ENCODE measurements around the gene TRIM13. TPM values are rescaled to one million over a fixed set of nuclear protein-coding genes. Genes with fewer than 3 reads are reported as not detected.
"Not testable (repeated sequence)": the region's sequence is repeated elsewhere in the genome, so short reads cannot be mapped to it uniquely, and the experiment has no call there.

Gene TRIM13
- polyA plus RNA-seq (2013, experiment 1 of 2): 30.6 TPM
- polyA plus RNA-seq (2013, experiment 2 of 2): 30.3 TPM

GRCh38 chr13:49996951-49997895, at the start of gene TRIM13:
Gene TRIM13 (plus strand): TSS chr13:49997042. CDS start chr13:50011941, 14,899 bp downstream.
- H4K91ac ChIP-seq (ENCODE audit: low read depth, low read length, poor library complexity): no peak within 1 kb of the TSS
- H3K4me3 ChIP-seq (ENCODE audit: low read length in 2 of 2): peak within 1 kb of the TSS; percentile 85 to 95
- no peaks in the 10 kb centered on the region for H3K9me3 ChIP-seq (replicated peaks in 1 of 2; ENCODE audit: control insufficient read depth in 2 of 2, insufficient read depth in 1 of 2, low read depth in 1 of 2, low read length in 2 of 2)
- H3K27ac ChIP-seq (replicated peaks; ENCODE audit: low read length): peak within 1 kb of the TSS; percentile 99
- peaks cover 9 to 47% of the 10 kb centered on the region in 2 donors for H3K36me3 ChIP-seq (replicated peaks in 1 of 2; ENCODE audit: control insufficient read depth in 2 of 2, insufficient read depth in 2 of 2, low read length in 2 of 2)
- peak within 1 kb of the TSS; percentile 96 for H2AFZ ChIP-seq (ENCODE audit: low read length)
- H3K27me3 ChIP-seq (ENCODE audit: control insufficient read depth in 3 of 3, insufficient read depth in 3 of 3, low read depth in 1 of 3, low read length in 3 of 3): no peaks in the 10 kb centered on the region
- H3K4me1 ChIP-seq (ENCODE audit: control insufficient read depth in 2 of 2, insufficient read depth in 1 of 2, low read depth in 1 of 2, low read length in 2 of 2): peaks cover 0 to 5% of the 10 kb centered on the region in 2 donors
- peak within 1 kb of the TSS; percentile 96 for H3K9ac ChIP-seq (ENCODE audit: low read depth, low read length, poor library complexity)
- H2BK5ac ChIP-seq (ENCODE audit: low read length): peak within 1 kb of the TSS; percentile 99
- H3K18ac ChIP-seq (ENCODE audit: low read length): peak within 1 kb of the TSS; percentile 98
- DNase-seq (ENCODE audit: low spot score): peak; percentile 83
- H4K8ac ChIP-seq (ENCODE audit: low read depth, low read length): peak within 1 kb of the TSS; percentile 99
- peak within 1 kb of the TSS; percentile 83 for H3K4me2 ChIP-seq (ENCODE audit: insufficient read depth, low read length, poor library complexity, severe bottlenecking)
- no peak within 1 kb of the TSS for H2BK12ac ChIP-seq (ENCODE audit: low read length)
- peak within 1 kb of the TSS; percentile 91 for H2BK15ac ChIP-seq (ENCODE audit: low read length)
- H2AK5ac ChIP-seq (ENCODE audit: low read depth, low read length): peak within 1 kb of the TSS; percentile 52
- peak within 1 kb of the TSS; percentile 98 for H3K23ac ChIP-seq (ENCODE audit: low read depth, low read length, poor library complexity)
- peaks cover 2% of the 10 kb centered on the region for H3K79me1 ChIP-seq (ENCODE audit: low read depth, low read length)
- peak within 1 kb of the TSS; percentile 37 for H3K4ac ChIP-seq (ENCODE audit: low read length)
- H2BK120ac ChIP-seq (ENCODE audit: low read depth, low read length): peak within 1 kb of the TSS; percentile 69
- WGBS, 2 donors (ENCODE audit: extremely low coverage in 2 of 2, insufficient read length in 2 of 2, insufficient replicate concordance in 1 of 2): no CpG with 5 or more reads among the region's 56 CpGs
- peak within 1 kb of the TSS; percentile 89 for H3K14ac ChIP-seq (ENCODE audit: low read length)

GRCh38 chr13:49948777-49949270, 48.0 kb upstream of the TRIM13 start:
- not testable (repeated sequence) for H3K4ac ChIP-seq (ENCODE audit: low read length); H3K4me1 ChIP-seq (ENCODE audit: control insufficient read depth in 2 of 2, insufficient read depth in 1 of 2, low read depth in 1 of 2, low read length in 2 of 2); H2BK15ac ChIP-seq (ENCODE audit: low read length); H3K36me3 ChIP-seq (replicated peaks in 1 of 2; ENCODE audit: control insufficient read depth in 2 of 2, insufficient read depth in 2 of 2, low read length in 2 of 2); H3K4me2 ChIP-seq (ENCODE audit: insufficient read depth, low read length, poor library complexity, severe bottlenecking); H4K91ac ChIP-seq (ENCODE audit: low read depth, low read length, poor library complexity); H2AK5ac ChIP-seq (ENCODE audit: low read depth, low read length); H2BK5ac ChIP-seq (ENCODE audit: low read length); H3K23ac ChIP-seq (ENCODE audit: low read depth, low read length, poor library complexity); H3K9me3 ChIP-seq (replicated peaks in 1 of 2; ENCODE audit: control insufficient read depth in 2 of 2, insufficient read depth in 1 of 2, low read depth in 1 of 2, low read length in 2 of 2); H3K27me3 ChIP-seq (ENCODE audit: control insufficient read depth in 3 of 3, insufficient read depth in 3 of 3, low read depth in 1 of 3, low read length in 3 of 3); H4K8ac ChIP-seq (ENCODE audit: low read depth, low read length); H3K4me3 ChIP-seq (ENCODE audit: low read length in 2 of 2); H2BK120ac ChIP-seq (ENCODE audit: low read depth, low read length); H2AFZ ChIP-seq (ENCODE audit: low read length); DNase-seq (ENCODE audit: low spot score); H3K18ac ChIP-seq (ENCODE audit: low read length); H3K27ac ChIP-seq (replicated peaks; ENCODE audit: low read length); H2BK12ac ChIP-seq (ENCODE audit: low read length); H3K14ac ChIP-seq (ENCODE audit: low read length); H3K79me1 ChIP-seq (ENCODE audit: low read depth, low read length); H3K9ac ChIP-seq (ENCODE audit: low read depth, low read length, poor library complexity)
- WGBS, 2 donors (ENCODE audit: extremely low coverage in 2 of 2, insufficient read length in 2 of 2, insufficient replicate concordance in 1 of 2): no CpG with 5 or more reads among the region's 6 CpGs

- Histone ChIP-seq H3K79me1 (ENCODE audit: low read depth, low read length) (no peaks in the 10 kb centered on the region), H3K14ac (ENCODE audit: low read length) (no peak overlapping the region), H2AK5ac (ENCODE audit: low read depth, low read length) (no peak overlapping the region), H4K91ac (ENCODE audit: low read depth, low read length, poor library complexity) (no peak overlapping the region), H3K4me2 (ENCODE audit: insufficient read depth, low read length, poor library complexity, severe bottlenecking) (no peak overlapping the region), H3K36me3 (replicated peaks in 1 of 2; ENCODE audit: control insufficient read depth in 2 of 2, insufficient read depth in 2 of 2, low read length in 2 of 2) (no peaks in the 10 kb centered on the region), H3K4me1 (ENCODE audit: control insufficient read depth in 2 of 2, insufficient read depth in 1 of 2, low read depth in 1 of 2, low read length in 2 of 2) (no peaks in the 10 kb centered on the region), H3K23ac (ENCODE audit: low read depth, low read length, poor library complexity) (no peak overlapping the region), H2BK5ac (ENCODE audit: low read length) (no peak overlapping the region), H3K4ac (ENCODE audit: low read length) (no peak overlapping the region), H3K27ac (replicated peaks; ENCODE audit: low read length) (no peak overlapping the region), H3K4me3 (ENCODE audit: low read length in 2 of 2) (no peak overlapping the region), H4K8ac (ENCODE audit: low read depth, low read length) (no peak overlapping the region), H2BK12ac (ENCODE audit: low read length) (no peak overlapping the region), H2AFZ (ENCODE audit: low read length) (no peak overlapping the region), H3K9me3 (replicated peaks in 1 of 2; ENCODE audit: control insufficient read depth in 2 of 2, insufficient read depth in 1 of 2, low read depth in 1 of 2, low read length in 2 of 2) (no peaks in the 10 kb centered on the region), H3K9ac (ENCODE audit: low read depth, low read length, poor library complexity) (no peak overlapping the region), H2BK15ac (ENCODE audit: low read length) (no peak overlapping the region), H2BK120ac (ENCODE audit: low read depth, low read length) (no peak overlapping the region), H3K18ac (ENCODE audit: low read length) (no peak overlapping the region), H3K27me3 (ENCODE audit: control insufficient read depth in 3 of 3, insufficient read depth in 3 of 3, low read depth in 1 of 3, low read length in 3 of 3) (no peaks in the 10 kb centered on the region)
- no peak for DNase-seq (ENCODE audit: low spot score)
- no CpG with 5 or more reads among the region's 7 CpGs for WGBS, 2 donors (ENCODE audit: extremely low coverage in 2 of 2, insufficient read length in 2 of 2, insufficient replicate concordance in 1 of 2)
Measured at GRCh38 chr13:49951754-49952535, 44.9 kb upstream of the TRIM13 start.

All from neuronal stem cell (in vitro differentiated cells).